Testis (tissue), 3 donors: ENCODE data around the gene CECR2. TPM values are rescaled to one million over a fixed set of nuclear protein-coding genes. Genes with fewer than 3 reads are reported as not detected.

ENCODE experiments used
- DNase-seq: peaks from one replicate; pipeline ENCODE4 v3.0.0-alpha.2; 2019
- H3K27ac ChIP-seq, 2 donors: fragments of 200-600 bp; sonication (generic); one replicate each; pipeline ENCODE4 v1.5.1; 2019
- H3K27me3 ChIP-seq: fragments of 200-600 bp; sonication (generic); one replicate; pipeline ENCODE4 v1.5.1; 2019
- H3K36me3 ChIP-seq: fragments of 200-600 bp; sonication (generic); one replicate; pipeline ENCODE4 v1.5.1; 2017; ENCODE audit warnings: low read depth; ENCODE audit errors: missing control alignments
- H3K4me1 ChIP-seq: fragments of 200-600 bp; sonication (generic); one replicate; pipeline ENCODE4 v1.5.1; 2019
- H3K4me3 ChIP-seq, 2 donors: fragments of 200-600 bp; sonication (generic); one replicate each; pipeline ENCODE4 v1.5.1; 2017 to 2019
- H3K9me3 ChIP-seq: fragments of 200-600 bp; sonication (generic); one replicate; pipeline ENCODE4 v1.5.1; 2017
- CTCF ChIP-seq, 3 experiments: fragments of 450-650 bp in 2 of 3; fragments of 200-600 bp in 1 of 3; sonication (generic) in 1 of 3; IDR thresholded peaks; one replicate each; pipeline ENCODE4 v1.5.1; 2016 to 2019; ENCODE audit warnings: antibody characterized with exemption in 3 of 3, mild to moderate bottlenecking in 2 of 3, moderate library complexity in 1 of 3
- POLR2A ChIP-seq: fragments of 450-650 bp; IDR thresholded peaks from one replicate; pipeline ENCODE4 v1.6.1; 2017; ENCODE audit warnings: antibody characterized with exemption, mild to moderate bottlenecking, moderate library complexity
- WGBS, 2 donors: methylation state at CpG; one replicate each; pipeline ENCODE4 v1.1.5; 2018; 5-methylcytosine and 5-hydroxymethylcytosine counted together
- intact Hi-C: fragments of 100-400 bp; cut with DNase I; formaldehyde crosslinking; loops from one replicate; pipeline ENCODE4 v1.15.1; 2023; ENCODE audit warnings: low total_unique reads
- polyA plus RNA-seq: library from polyadenylated mRNA; stranded (reverse); fragments of 350-450 nt; fragmentation: Illumina TruSeq; extraction: RNeasy Lipid Tissue Mini Kit (QIAGEN cat#74804); gene quantifications from one replicate; pipeline ENCODE4 v1.2.3, GENCODE V29; 2014; ENCODE audit warnings: low read depth, low replicate concordance; ENCODE audit not compliant: insufficient read depth
- total RNA-seq, 2 donors: library from RNA; depleted of rRNA; stranded (reverse); fragments of >200 nt; gene quantifications; one replicate each; pipeline ENCODE4 v1.2.3, GENCODE V29; 2016

The CECR2 gene
- total and polyA plus RNA-seq, 3 donors from 2014 or later = 7.1 to 18.7 (median 16.8) TPM

GRCh38 chr22:17570851-17571631 is 201.8 kb downstream of the CECR2 start:
- Histone ChIP-seq H3K27me3 (no peaks in the 10 kb centered on the region), H3K4me1 (peaks cover 21% of the 10 kb centered on the region)
- intact Hi-C loops = no loop called here

GRCh38 chr22:17575151-17575550 is 205.9 kb downstream of the CECR2 start:
- no peak overlapping the region for H3K4me3 ChIP-seq
- H3K9me3 ChIP-seq = no peaks in the 10 kb centered on the region
- H3K4me1 ChIP-seq = peaks cover 17% of the 10 kb centered on the region
- WGBS, 2 donors = 65 to 82% methylated on average over 5 of the region's 5 CpGs
- H3K36me3 ChIP-seq = no peaks in the 10 kb centered on the region
- no peak for DNase-seq
- no peak for TF ChIP-seq CTCF (IDR thresholded peaks at IDR 0.05)
- no peak for TF ChIP-seq POLR2A
- no peaks in the 10 kb centered on the region for H3K27me3 ChIP-seq
- intact Hi-C loops = no loop called here
- H3K27ac ChIP-seq = no peak overlapping the region

More at GRCh38 chr22:17570851-17571631, 201.8 kb downstream of the CECR2 start:
- no peaks in the 10 kb centered on the region for H3K9me3 ChIP-seq
- peak overlapping the region; percentile 83 to 92 for H3K27ac ChIP-seq
- no peaks in the 10 kb centered on the region for H3K36me3 ChIP-seq
- peak; percentile 81 for DNase-seq
- peak overlapping the region; percentile 10 to 42 for H3K4me3 ChIP-seq
- 27 to 32% methylated on average over 21 of the region's 21 CpGs for WGBS, 2 donors
- TF ChIP-seq CTCF (IDR thresholded peaks at IDR 0.05) (no peak), POLR2A (no peak)

GRCh38 chr22:17575681-17576080 is 206.4 kb downstream of the CECR2 start:
- no peak overlapping the region for H3K4me3 ChIP-seq
- intact Hi-C loops = no loop called here
- H3K36me3 ChIP-seq = no peaks in the 10 kb centered on the region
- peaks cover 17% of the 10 kb centered on the region for H3K4me1 ChIP-seq
- no peaks in the 10 kb centered on the region for H3K9me3 ChIP-seq
- 77 to 86% methylated on average over 4 of the region's 4 CpGs for WGBS, 2 donors
- no peaks in the 10 kb centered on the region for H3K27me3 ChIP-seq
- DNase-seq = no peak
- H3K27ac ChIP-seq = no peak overlapping the region
- no peak for TF ChIP-seq CTCF (IDR thresholded peaks at IDR 0.05)
- no peak for TF ChIP-seq POLR2A

DNA sequence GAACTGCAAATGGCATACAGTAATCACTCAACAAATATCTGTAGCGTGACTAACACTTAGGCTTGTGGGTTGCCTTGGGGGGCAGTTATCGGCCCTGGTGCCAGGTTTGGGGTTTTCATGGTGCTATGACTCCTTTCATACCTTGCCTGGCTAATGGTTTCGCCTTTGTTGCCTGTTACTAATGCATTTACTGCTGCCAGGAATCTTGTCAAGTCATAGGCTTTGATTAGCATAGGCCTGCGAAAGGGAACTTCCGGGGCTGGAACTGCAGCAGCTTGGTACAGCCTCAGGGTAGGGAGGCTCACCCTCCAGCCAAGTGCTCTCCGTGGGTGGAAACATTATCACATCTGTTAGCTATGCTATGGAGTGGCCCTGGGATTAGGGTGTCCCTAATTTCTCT is 207.2 kb downstream of the CECR2 start:
- no peak for TF ChIP-seq CTCF (IDR thresholded peaks at IDR 0.05)
- TF ChIP-seq POLR2A = no peak
- DNase-seq = no peak
- H3K36me3 ChIP-seq = no peaks in the 10 kb centered on the region
- no peak overlapping the region for H3K4me3 ChIP-seq
- 81 to 92% methylated on average over 6 of the region's 6 CpGs for WGBS, 2 donors
- intact Hi-C loops = no loop called here
- H3K9me3 ChIP-seq = no peaks in the 10 kb centered on the region
- H3K4me1 ChIP-seq = peaks cover 21% of the 10 kb centered on the region
- H3K27ac ChIP-seq = no peak overlapping the region
- H3K27me3 ChIP-seq = no peaks in the 10 kb centered on the region
